HepG2 (cell line): Measurements from ENCODE around the gene CYTH1. TPM values are rescaled to one million over a fixed set of nuclear protein-coding genes. Genes with fewer than 3 reads are reported as not detected.

Source experiments
- ATAC-seq: fragments of 200-7000 bp; cut with Tn5 transposase; 3 replicates; pipeline ENCODE4 v1.9.1; 2020; ENCODE audit warnings: mild to moderate bottlenecking, moderate library complexity
- BruUV-seq: library from RNA; stranded (reverse); fragments of 400-500 nt; replicated peaks from 2 replicates; lab custom pipeline; 2021; lab: Mats Ljungman, UMichigan
- CTCF ChIA-PET: fragments of 300-600 bp; formaldehyde crosslinking; extraction: SDS; loops from one replicate; lab custom pipeline; 2021; ENCODE audit warnings: low total read pairs, inconsistent platforms, low intra/inter-chr PET ratio; lab: Yijun Ruan, JAX
- POLR2A ChIA-PET: fragments of 350-600 bp; sonication (Branson Sonifier 250); formaldehyde crosslinking; loops from one replicate; lab custom pipeline; 2020; ENCODE audit warnings: antibody characterized with exemption, inconsistent platforms; lab: Yijun Ruan, JAX
- DNase-seq: peaks from one replicate; pipeline ENCODE4 v3.0.0-alpha.2; 2015; ENCODE audit warnings: low spot score
- FAIRE-seq: peaks from 3 replicates; lab custom pipeline; 2011; peaks lifted over from hg19 to GRCh38; lab: Jason Lieb, UNC
- H2AFZ ChIP-seq: one replicate; pipeline ENCODE4 v1.6.1; 2011; ENCODE audit warnings: low read length, inconsistent platforms
- H3K27ac ChIP-seq: fragments of 300-600 bp; 3 replicates; pipeline ENCODE4 v1.8.0; 2011; ENCODE audit warnings: mixed run types, mild to moderate bottlenecking, mixed read lengths, low read length, inconsistent platforms; ENCODE audit not compliant: insufficient read depth; ENCODE audit errors: extremely low read length
- H3K27me3 ChIP-seq, 2 experiments: fragments of 200-600 bp in 1 of 2; 2 replicates in 1 of 2; 3 replicates in 1 of 2; pipeline versions ENCODE4 v1.6.0 to v1.8.0; 2011; ENCODE audit warnings: low read length in 2 of 2, mild to moderate bottlenecking in 2 of 2, moderate library complexity in 2 of 2, inconsistent platforms in 1 of 2; ENCODE audit not compliant: insufficient read depth in 2 of 2, control insufficient read depth in 1 of 2
- H3K36me3 ChIP-seq, 2 experiments: fragments of 200-600 bp in 1 of 2; replicated peaks in 1 of 2; 2 replicates in 1 of 2; 3 replicates in 1 of 2; pipeline versions ENCODE4 v1.5.1 to v1.8.0; 2011; ENCODE audit warnings: low read length in 2 of 2, inconsistent platforms in 1 of 2; ENCODE audit not compliant: insufficient read depth in 2 of 2, control insufficient read depth in 1 of 2
- H3K4me1 ChIP-seq: 2 replicates; pipeline ENCODE4 v1.5.1; 2012; ENCODE audit warnings: low read length, inconsistent platforms; ENCODE audit not compliant: insufficient read depth
- H3K4me2 ChIP-seq: 2 replicates; pipeline ENCODE4 v1.6.0; 2011; ENCODE audit warnings: low read depth, low read length, inconsistent platforms
- H3K4me3 ChIP-seq, 3 experiments: fragments of 200-600 bp in 1 of 3; sonication (generic), shearing (Covaris generic) in 1 of 3; replicated peaks in 1 of 3; 2 replicates each; pipeline ENCODE4 v1.5.1; 2011 to 2016; ENCODE audit warnings: low read length in 3 of 3, inconsistent platforms in 2 of 3, low read depth in 2 of 3, mild to moderate bottlenecking in 2 of 3, control low read depth in 1 of 3, mixed read lengths in 1 of 3; ENCODE audit not compliant: insufficient read depth in 1 of 3
- H3K79me2 ChIP-seq: one replicate; pipeline ENCODE4 v1.6.1; 2011; ENCODE audit warnings: low read length, inconsistent platforms; ENCODE audit not compliant: insufficient read depth
- H3K9ac ChIP-seq: 2 replicates; pipeline ENCODE4 v1.6.0; 2011; ENCODE audit warnings: mild to moderate bottlenecking, low read depth, low read length, inconsistent platforms; ENCODE audit not compliant: insufficient read depth
- H3K9me3 ChIP-seq: 2 replicates; pipeline ENCODE4 v1.5.1; 2012; ENCODE audit warnings: mild to moderate bottlenecking, low read length
- H4K20me1 ChIP-seq: 2 replicates; pipeline ENCODE4 v1.6.0; 2011; ENCODE audit warnings: inconsistent platforms, mild to moderate bottlenecking, low read length, moderate library complexity; ENCODE audit not compliant: insufficient read depth
- CAMTA2 ChIP-seq: sonication (generic); formaldehyde crosslinking; IDR thresholded peaks from 2 replicates; pipeline ENCODE4 v1.4.0; 2020; ENCODE audit warnings: mild to moderate bottlenecking, missing genetic modification reagents, borderline replicate concordance
- GATAD2A ChIP-seq: IDR thresholded peaks from 2 replicates; pipeline ENCODE4 v1.6.1; 2016
- JARID2 ChIP-seq: sonication (generic); formaldehyde crosslinking; IDR thresholded peaks from 2 replicates; pipeline ENCODE4 v1.8.1; 2023; ENCODE audit warnings: missing genetic modification reagents, inconsistent platforms; ENCODE audit not compliant: insufficient replicate concordance
- MEF2D ChIP-seq: sonication (generic); formaldehyde crosslinking; IDR thresholded peaks from 2 replicates; pipeline ENCODE4 v1.5.1; 2020; ENCODE audit warnings: mild to moderate bottlenecking, missing genetic modification reagents
- MTA1 ChIP-seq: sonication (generic); formaldehyde crosslinking; IDR thresholded peaks from 2 replicates; pipeline ENCODE4 v1.4.0; 2020; ENCODE audit warnings: missing genetic modification reagents, mild to moderate bottlenecking, borderline replicate concordance
- NPAS2 ChIP-seq: sonication (generic); formaldehyde crosslinking; IDR thresholded peaks from 2 replicates; pipeline ENCODE4 v1.8.0; 2022; ENCODE audit warnings: mild to moderate bottlenecking, missing genetic modification reagents, borderline replicate concordance
- NR2F6 ChIP-seq, 2 experiments: IDR thresholded peaks; 2 replicates each; pipeline ENCODE4 v1.6.1; 2016; ENCODE audit warnings: antibody characterized with exemption in 1 of 2, mild to moderate bottlenecking in 1 of 2
- NRL ChIP-seq: sonication (generic); formaldehyde crosslinking; IDR thresholded peaks from 2 replicates; pipeline ENCODE4 v1.5.0; 2020; ENCODE audit warnings: missing genetic modification reagents, mild to moderate bottlenecking, moderate library complexity, borderline replicate concordance
- SRF ChIP-seq: IDR thresholded peaks from 2 replicates; pipeline ENCODE4 v1.6.1; 2011; ENCODE audit warnings: mild to moderate bottlenecking, low read depth, low read length, moderate library complexity
- ZBTB14 ChIP-seq: sonication (generic); formaldehyde crosslinking; IDR thresholded peaks from 2 replicates; pipeline ENCODE4 v1.4.0; 2020; ENCODE audit warnings: missing genetic modification reagents
- ZBTB7A ChIP-seq: sonication (generic); formaldehyde crosslinking; IDR thresholded peaks from 2 replicates; pipeline ENCODE4 v1.8.0; 2022; ENCODE audit warnings: mild to moderate bottlenecking, missing genetic modification reagents
- ZKSCAN8 ChIP-seq: IDR thresholded peaks from 2 replicates; pipeline ENCODE4 v1.6.1; 2016; ENCODE audit warnings: borderline replicate concordance, missing genetic modification reagents, missing compliant biosample characterization
- ZNF556 ChIP-seq: sonication (generic); formaldehyde crosslinking; IDR thresholded peaks from 2 replicates; pipeline ENCODE4 v1.4.0; 2020; ENCODE audit warnings: mild to moderate bottlenecking, missing genetic modification reagents, borderline replicate concordance
- ZNF775 ChIP-seq: sonication (generic); formaldehyde crosslinking; IDR thresholded peaks from 2 replicates; pipeline ENCODE4 v1.4.0; 2020; ENCODE audit warnings: missing genetic modification reagents, mild to moderate bottlenecking, moderate library complexity, borderline replicate concordance
- ZNF784 ChIP-seq: sonication (generic); formaldehyde crosslinking; IDR thresholded peaks from 2 replicates; pipeline ENCODE4 v1.5.1; 2020; ENCODE audit warnings: missing genetic modification reagents, mild to moderate bottlenecking, borderline replicate concordance
- ZNF879 ChIP-seq: sonication (generic); formaldehyde crosslinking; IDR thresholded peaks from 2 replicates; pipeline ENCODE4 v1.8.1; 2023; ENCODE audit warnings: missing genetic modification reagents
- WGBS: methylation state at CpG from one replicate; pipeline ENCODE4 v1.1.6; 2017; ENCODE audit warnings: low lambda C conversion rate; 5-methylcytosine and 5-hydroxymethylcytosine counted together
- in situ Hi-C: cut with HindIII; loops from 2 replicates; pipeline ENCODE4 v1.10.0; 2017; ENCODE audit warnings: low pct_unique_long_range_greater_than_20kb; ENCODE audit not compliant: extremely low pct_ligation_motif_present
- intact Hi-C: fragments of 100-400 bp; cut with micrococcal nuclease; formaldehyde crosslinking; loops from one replicate; pipeline ENCODE4 v1.10.0; 2022; ENCODE audit not compliant: unreplicated experiment
- polyA plus RNA-seq, 8 experiments: library from polyadenylated mRNA; depleted of rRNA in 3 of 8; stranded (reverse) in 7 of 8; unstranded in 1 of 8; fragments of >200 nt; fragmentation: Illumina TruSeq in 4 of 8; extraction: Trizol in 4 of 8; gene quantifications; 2 replicates each; pipeline versions ENCODE4 v1.2.1 to v1.2.3, GENCODE V29; 2011 to 2016; ENCODE audit warnings: low read depth in 4 of 8, missing spikeins in 1 of 8, mixed read lengths in 1 of 8; ENCODE audit not compliant: insufficient read depth in 1 of 8
- total RNA-seq, 5 experiments: library from RNA; depleted of rRNA; stranded (reverse); fragments of >200 nt; fragmentation: Illumina TruSeq; extraction: Trizol; gene quantifications; 2 replicates each; pipeline ENCODE4 v1.2.3, GENCODE V29; 2016; ENCODE audit warnings: low read depth in 1 of 5
- TF ChIP-seq, protein P1 (sequence below): sonication (generic); formaldehyde crosslinking; conservative IDR thresholded peaks from 2 replicates; pipeline ENCODE4 v1.4.0; 2020; ENCODE audit warnings: mild to moderate bottlenecking, missing genetic modification reagents, moderate library complexity

CYTH1 gene
- total and polyA plus RNA-seq, 2 of the 13 experiments (the other 11 are each of a cell fraction or from before 2014, with no cell fraction given) = 20.1 to 48.9 TPM

- Histone ChIP-seq H3K9me3 (no peaks in the 10 kb centered on the region), H3K27me3 (no peaks in the 10 kb centered on the region), H3K9ac (0 out of 2 replicates have a peak overlapping the region, but pooled peaks have one; percentile 16), H4K20me1 (peaks cover 2% of the 10 kb centered on the region; the same call in 1 of the 2 replicates), H3K27ac (peak overlapping the region; percentile 93), H3K79me2 (peaks cover 67% of the 10 kb centered on the region), H3K4me3 (no peak overlapping the region; a peak in 1 of 6 replicates), H3K4me1 (peaks cover 73% of the 10 kb centered on the region), H3K4me2 (peak overlapping the region; percentile 76), H2AFZ (no peak overlapping the region), H3K36me3 (peaks cover 1 to 3% of the 10 kb centered on the region in 2 experiments; a peak in 3 of 5 replicates)
- intact Hi-C loops = loop anchor here (2.0 to 5.0 kb wide), 2 partner anchors 36 to 250 kb away; partner anchors contain the start of gene CYTH1
- BruUV-seq = no TSS peak
- in situ Hi-C loops = no loop called here
- POLR2A ChIA-PET = interaction anchor here (1.1 to 3.4 kb wide), 2 partner anchors 10 to 34 kb away, joined by 3 to 20 read pairs; no protein-coding TSS in a partner anchor
- FAIRE-seq = peak; percentile 49
- ATAC-seq = no peak
- peak; percentile 42 for DNase-seq
- 39% methylated on average over 12 of the region's 12 CpGs for WGBS
- CTCF ChIA-PET = interaction anchor here (2.0 kb wide), 1 partner anchor 249 kb away, joined by 15 read pairs; no protein-coding TSS in a partner anchor
- TF ChIP-seq NR2F6 (IDR thresholded peaks at IDR 0.05) (peak; percentile 89), NR2F6 (CRISPR knock-in tag; IDR thresholded peaks at IDR 0.05) (peak; percentile 96), ZBTB14 (CRISPR knock-in tag) (no peak), ZKSCAN8 (no peak), NPAS2 (no peak), ZNF784 (CRISPR knock-in tag) (no peak), MEF2D (CRISPR knock-in tag) (0 out of 2 replicates have a peak, but pooled peaks have one; percentile 56), SRF (no peak), ZBTB7A (CRISPR knock-in tag) (no peak), NRL (CRISPR knock-in tag) (no peak), CAMTA2 (CRISPR knock-in tag) (no peak), ZNF879 (CRISPR knock-in tag) (no peak), JARID2 (CRISPR knock-in tag) (no peak), ZNF556 (no peak), MTA1 (CRISPR knock-in tag) (no peak), GATAD2A (CRISPR knock-in tag) (no peak; the same call in 1 of the 2 replicates), ZNF775 (CRISPR knock-in tag) (no peak)
- TF ChIP-seq, protein P1, sequence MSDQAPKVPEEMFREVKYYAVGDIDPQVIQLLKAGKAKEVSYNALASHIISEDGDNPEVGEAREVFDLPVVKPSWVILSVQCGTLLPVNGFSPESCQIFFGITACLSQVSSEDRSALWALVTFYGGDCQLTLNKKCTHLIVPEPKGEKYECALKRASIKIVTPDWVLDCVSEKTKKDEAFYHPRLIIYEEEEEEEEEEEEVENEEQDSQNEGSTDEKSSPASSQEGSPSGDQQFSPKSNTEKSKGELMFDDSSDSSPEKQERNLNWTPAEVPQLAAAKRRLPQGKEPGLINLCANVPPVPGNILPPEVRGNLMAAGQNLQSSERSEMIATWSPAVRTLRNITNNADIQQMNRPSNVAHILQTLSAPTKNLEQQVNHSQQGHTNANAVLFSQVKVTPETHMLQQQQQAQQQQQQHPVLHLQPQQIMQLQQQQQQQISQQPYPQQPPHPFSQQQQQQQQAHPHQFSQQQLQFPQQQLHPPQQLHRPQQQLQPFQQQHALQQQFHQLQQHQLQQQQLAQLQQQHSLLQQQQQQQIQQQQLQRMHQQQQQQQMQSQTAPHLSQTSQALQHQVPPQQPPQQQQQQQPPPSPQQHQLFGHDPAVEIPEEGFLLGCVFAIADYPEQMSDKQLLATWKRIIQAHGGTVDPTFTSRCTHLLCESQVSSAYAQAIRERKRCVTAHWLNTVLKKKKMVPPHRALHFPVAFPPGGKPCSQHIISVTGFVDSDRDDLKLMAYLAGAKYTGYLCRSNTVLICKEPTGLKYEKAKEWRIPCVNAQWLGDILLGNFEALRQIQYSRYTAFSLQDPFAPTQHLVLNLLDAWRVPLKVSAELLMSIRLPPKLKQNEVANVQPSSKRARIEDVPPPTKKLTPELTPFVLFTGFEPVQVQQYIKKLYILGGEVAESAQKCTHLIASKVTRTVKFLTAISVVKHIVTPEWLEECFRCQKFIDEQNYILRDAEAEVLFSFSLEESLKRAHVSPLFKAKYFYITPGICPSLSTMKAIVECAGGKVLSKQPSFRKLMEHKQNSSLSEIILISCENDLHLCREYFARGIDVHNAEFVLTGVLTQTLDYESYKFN (CRISPR knock-in tag) = peak; percentile 72
Observed at GRCh38 chr17:78746263-78746948, 35.7 kb downstream of the CYTH1 start.
